Fibroblast of mammary gland (primary cell): ENCODE measurements around the gene KLHL40.

Experiments
- DNase-seq: peaks from one replicate; pipeline ENCODE4 v3.0.0-alpha.2; 2010; ENCODE audit warnings: low read depth
- H3K4me3 ChIP-seq: 2 replicates; pipeline ENCODE4 v1.5.1; 2011; ENCODE audit warnings: low read depth, mild to moderate bottlenecking, low read length, moderate library complexity; ENCODE audit not compliant: control insufficient read depth
- CTCF ChIP-seq: conservative IDR thresholded peaks from 2 replicates; pipeline ENCODE4 v1.5.1; 2011; ENCODE audit warnings: low read depth, low read length, inconsistent platforms; ENCODE audit not compliant: control insufficient read depth, insufficient read depth

KLHL40 gene

GRCh38 chr3:42730706-42731420, 45.5 kb downstream of the KLHL40 start:
- no peak overlapping the region for H3K4me3 ChIP-seq
- TF ChIP-seq CTCF = no peak
- no peak for DNase-seq

GRCh38 chr3:42731476-42732195, 46.3 kb downstream of the KLHL40 start:
- no peak for TF ChIP-seq CTCF
- H3K4me3 ChIP-seq = no peak overlapping the region
- DNase-seq = no peak

GRCh38 chr3:42732196-42732828, 47.0 kb downstream of the KLHL40 start:
- no peak overlapping the region for H3K4me3 ChIP-seq
- no peak for TF ChIP-seq CTCF
- no peak for DNase-seq

- DNase-seq = no peak
- peak; percentile 25 for TF ChIP-seq CTCF
Measured at GRCh38 chr3:42732829-42733459, 47.6 kb downstream of the KLHL40 start.

GRCh38 chr3:42733501-42734262, 48.3 kb downstream of the KLHL40 start:
- no peak for DNase-seq
- no peak for TF ChIP-seq CTCF

More at GRCh38 chr3:42732829-42733459, 47.6 kb downstream of the KLHL40 start:
- no peak overlapping the region for H3K4me3 ChIP-seq

More at GRCh38 chr3:42733501-42734262, 48.3 kb downstream of the KLHL40 start:
- H3K4me3 ChIP-seq = no peak overlapping the region
